SK-N-MC (cell line): ENCODE data around the gene EXOC3L4.

Experiments used
- DNase-seq: peaks from one replicate; pipeline ENCODE4 v3.0.0-alpha.2; 2011; ENCODE audit warnings: low read depth, low spot score
- H3K27ac ChIP-seq: fragments of 200-600 bp; sonication (generic); 2 replicates; pipeline ENCODE4 v1.5.1; 2016; ENCODE audit warnings: mixed run types
- H3K36me3 ChIP-seq: fragments of 200-600 bp; sonication (generic); 2 replicates; pipeline ENCODE4 v1.6.1; 2017; ENCODE audit warnings: antibody characterized with exemption, low read length, mixed read lengths; ENCODE audit not compliant: insufficient read depth
- H3K4me3 ChIP-seq: fragments of 200-600 bp; sonication (generic); 2 replicates; pipeline ENCODE4 v1.5.1; 2016
- H3K9ac ChIP-seq: fragments of 200-600 bp; sonication (generic); 2 replicates; pipeline ENCODE4 v1.8.0; 2017; ENCODE audit warnings: mixed run types, mixed read lengths; ENCODE audit not compliant: insufficient read length
- H3K9me3 ChIP-seq: fragments of 200-600 bp; sonication (generic); 2 replicates; pipeline ENCODE4 v1.6.1; 2017; ENCODE audit warnings: low read depth, mild to moderate bottlenecking, antibody characterized with exemption, low read length, moderate library complexity, mixed read lengths
- EZH2 ChIP-seq: fragments of 200-600 bp; sonication (generic); IDR thresholded peaks from one replicate; pipeline ENCODE4 v1.6.1; 2017; ENCODE audit warnings: antibody characterized with exemption
- FOXP2 ChIP-seq: optimal IDR thresholded peaks from 2 replicates; pipeline ENCODE3; 2011; ENCODE audit warnings: mild to moderate bottlenecking, moderate library complexity; ENCODE audit not compliant: insufficient read depth; ENCODE audit errors: extremely low read length, control extremely low read depth
- POLR2AphosphoS5 ChIP-seq: IDR thresholded peaks from 2 replicates; pipeline ENCODE4 v1.6.1; 2012; ENCODE audit warnings: mild to moderate bottlenecking, low read depth, low read length, borderline replicate concordance

The EXOC3L4 gene

GRCh38 chr14:103073876-103074728 is 20.4 kb upstream of the EXOC3L4 start:
- no peak overlapping the region for H3K27ac ChIP-seq

GRCh38 chr14:103074729-103075367 is 19.7 kb upstream of the EXOC3L4 start:
- no peak for DNase-seq
- Histone ChIP-seq H3K36me3 (no peaks in the 10 kb centered on the region), H3K9me3 (no peaks in the 10 kb centered on the region), H3K9ac (no peak overlapping the region), H3K4me3 (peak overlapping the region; percentile 71), H3K27ac (no peak overlapping the region)
- TF ChIP-seq POLR2AphosphoS5, result no peak
- TF ChIP-seq EZH2, result no peak
- TF ChIP-seq FOXP2, result no peak

More at GRCh38 chr14:103073876-103074728, 20.4 kb upstream of the EXOC3L4 start:
- Histone ChIP-seq H3K9ac (no peak overlapping the region), H3K9me3 (no peaks in the 10 kb centered on the region), H3K4me3 (no peak overlapping the region), H3K36me3 (no peaks in the 10 kb centered on the region)
- DNase-seq, result no peak
- TF ChIP-seq EZH2 (no peak), POLR2AphosphoS5 (no peak), FOXP2 (no peak)

- Histone ChIP-seq H3K27ac (no peak overlapping the region), H3K9ac (no peak overlapping the region), H3K4me3 (no peak overlapping the region), H3K36me3 (no peaks in the 10 kb centered on the region), H3K9me3 (no peaks in the 10 kb centered on the region)
- TF ChIP-seq POLR2AphosphoS5, result no peak
- no peak for TF ChIP-seq FOXP2
- no peak for TF ChIP-seq EZH2
- peak; percentile 58 for DNase-seq
These were observed 16.1 kb upstream of the EXOC3L4 start for GRCh38 chr14:103078420-103078749.

DNA sequence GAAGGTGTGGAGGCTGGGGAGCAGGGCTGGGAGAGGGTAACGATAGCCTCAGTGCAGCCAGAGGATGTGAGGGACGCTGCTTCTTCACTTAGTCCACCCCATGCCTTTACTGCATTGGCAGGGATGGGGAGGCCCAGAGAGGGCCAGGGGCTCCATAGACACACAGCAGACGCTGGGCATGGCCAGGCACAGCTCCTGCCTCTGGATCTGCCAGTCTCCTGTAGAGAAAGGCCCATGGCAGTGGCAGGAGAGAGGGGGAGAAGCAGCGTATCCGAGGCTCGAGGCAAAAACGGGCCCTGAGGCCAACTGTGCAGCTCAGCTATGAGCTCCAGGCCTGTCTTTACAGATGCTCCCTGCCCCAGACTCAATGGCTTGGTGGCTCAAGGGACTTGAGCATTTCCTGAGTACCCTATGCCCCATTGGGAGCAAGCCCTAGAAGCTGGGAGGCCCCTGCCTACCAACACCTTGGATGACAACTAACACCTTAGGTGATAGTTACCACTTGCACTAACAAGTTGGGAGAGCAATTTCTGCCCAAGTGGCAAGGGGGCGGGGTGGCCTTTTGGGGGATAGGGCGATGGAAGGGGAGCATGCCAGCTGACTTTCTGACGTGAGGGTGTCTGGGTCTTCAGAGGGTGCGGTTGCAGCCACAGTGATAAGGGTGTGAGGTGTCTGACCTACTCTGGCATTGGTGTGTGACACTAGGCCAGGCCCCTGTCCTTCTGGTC is 15.5 kb upstream of the EXOC3L4 start:
- Histone ChIP-seq H3K36me3 (no peaks in the 10 kb centered on the region), H3K9ac (no peak overlapping the region), H3K27ac (no peak overlapping the region), H3K9me3 (no peaks in the 10 kb centered on the region), H3K4me3 (no peak overlapping the region)
- no peak for TF ChIP-seq EZH2
- no peak for TF ChIP-seq FOXP2
- TF ChIP-seq POLR2AphosphoS5, result no peak
- no peak for DNase-seq

GRCh38 chr14:103081951-103082350 is 12.6 kb upstream of the EXOC3L4 start:
- no peak overlapping the region for H3K4me3 ChIP-seq
- H3K27ac ChIP-seq, result no peak overlapping the region
- H3K36me3 ChIP-seq, result no peaks in the 10 kb centered on the region
- no peaks in the 10 kb centered on the region for H3K9me3 ChIP-seq
- H3K9ac ChIP-seq, result no peak overlapping the region
- TF ChIP-seq FOXP2, result no peak
- DNase-seq, result no peak

DNA sequence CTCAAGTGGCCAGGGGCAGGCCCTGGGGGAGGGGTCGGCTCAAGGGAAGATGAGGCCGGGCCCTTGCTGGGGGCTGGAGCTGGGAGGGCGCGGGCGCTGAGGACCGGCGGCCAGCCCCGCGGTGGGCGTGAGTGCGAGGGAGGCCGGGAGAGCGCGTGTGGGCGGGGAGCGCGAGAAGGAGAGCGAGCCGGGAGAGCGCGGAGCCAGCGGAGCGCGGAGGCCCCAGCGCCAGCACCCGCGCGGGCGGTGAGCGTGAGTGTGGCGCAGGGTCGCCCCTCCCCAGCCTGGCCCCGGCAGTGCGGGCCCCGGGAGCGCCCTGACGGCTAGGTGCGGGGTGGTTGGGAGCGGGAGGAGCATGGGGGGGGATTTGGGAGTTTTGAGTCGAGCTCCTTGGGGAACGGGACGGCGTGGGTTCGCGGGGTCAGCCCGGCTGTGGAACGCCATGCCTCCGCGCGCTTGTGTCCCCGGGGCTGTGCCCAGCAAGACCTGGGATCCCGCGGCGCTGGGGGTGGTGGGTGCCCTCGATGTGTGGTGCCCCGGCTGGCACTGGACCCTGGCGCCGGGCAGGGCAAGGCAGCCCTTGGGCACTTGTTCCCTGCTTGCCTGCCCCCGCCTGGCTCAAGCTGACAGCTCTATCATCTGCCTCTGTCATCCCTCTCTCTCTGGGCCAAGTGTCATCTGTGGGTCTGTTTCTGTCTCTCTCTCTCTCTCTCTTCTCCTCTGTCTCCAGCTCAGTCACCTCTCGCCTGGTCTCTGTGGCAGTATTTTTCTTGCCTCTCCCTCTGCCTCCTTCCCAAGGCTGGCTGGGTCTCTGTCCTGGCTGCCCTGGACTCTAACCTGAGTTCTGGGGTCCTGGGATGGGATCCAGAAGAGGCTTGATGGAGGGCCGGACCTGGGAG is 10.3 kb upstream of the EXOC3L4 start, which contains the start of gene LBHD2:
Gene LBHD2, plus strand, starts transcription at position 190 of the 899 bp plus-strand sequence. CDS start 1,803 bp downstream, outside the sequence.
- Histone ChIP-seq H3K9ac (no peak within 1 kb of the TSS), H3K4me3 (peak within 1 kb of the TSS; percentile 29), H3K9me3 (no peaks in the 10 kb centered on the region), H3K27ac (no peak within 1 kb of the TSS), H3K36me3 (no peaks in the 10 kb centered on the region)
- no peak for DNase-seq
- no peak for TF ChIP-seq FOXP2
- no peak for TF ChIP-seq POLR2AphosphoS5
- no peak for TF ChIP-seq EZH2

DNA sequence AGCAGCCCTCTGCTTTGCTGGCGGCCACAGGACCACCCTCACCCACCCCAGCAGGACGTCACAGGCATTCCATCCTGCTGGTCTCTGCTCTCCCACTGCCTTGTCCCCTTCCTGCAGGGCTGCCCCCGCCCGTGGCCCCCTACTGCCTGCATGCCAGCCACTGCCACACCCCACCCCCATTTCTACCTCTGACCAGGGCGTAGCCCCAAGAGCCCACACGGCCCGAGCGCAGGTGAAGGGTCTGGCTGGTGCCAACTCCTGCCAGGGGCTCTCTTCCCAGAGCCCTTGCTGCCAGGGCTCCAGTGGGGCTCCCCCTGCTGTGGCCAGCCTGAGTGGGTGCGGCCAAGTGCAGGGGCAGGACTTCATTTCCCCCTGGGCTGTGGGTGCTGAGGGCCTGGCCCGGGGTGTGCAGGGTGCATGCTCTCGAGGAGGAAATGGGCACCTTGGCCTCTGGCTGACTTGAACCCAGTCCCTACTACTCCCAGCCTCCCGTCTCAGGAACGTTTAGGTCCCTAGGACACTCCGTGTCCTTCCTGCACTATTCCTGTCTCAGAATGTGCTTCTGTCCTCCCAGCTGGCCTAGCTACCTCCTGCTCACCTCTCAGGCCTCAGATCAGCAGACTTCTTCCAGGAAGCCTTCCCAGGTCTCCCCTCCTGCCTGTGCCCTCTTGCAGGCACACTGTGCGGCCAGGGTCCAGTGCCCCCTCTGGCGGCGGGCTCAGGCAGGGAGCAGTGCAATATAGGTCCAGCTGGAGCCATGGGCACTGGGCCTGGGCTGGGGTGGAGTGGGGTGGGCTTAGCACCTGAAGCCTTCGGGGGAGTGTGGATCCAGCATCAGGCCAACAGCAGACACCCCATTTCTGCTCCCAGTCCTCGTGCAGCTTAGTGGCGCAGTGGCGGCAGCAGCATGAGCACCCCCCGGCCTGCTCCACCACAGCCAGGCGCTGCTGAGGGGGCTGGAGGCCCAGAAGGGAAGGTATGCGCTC is 9.1 kb upstream of the EXOC3L4 start:
- TF ChIP-seq EZH2, result no peak
- TF ChIP-seq FOXP2, result no peak
- no peak for TF ChIP-seq POLR2AphosphoS5
- Histone ChIP-seq H3K27ac (no peak overlapping the region), H3K9me3 (no peaks in the 10 kb centered on the region), H3K36me3 (no peaks in the 10 kb centered on the region), H3K9ac (no peak overlapping the region), H3K4me3 (no peak overlapping the region)
- DNase-seq, result no peak
